GM18499 (cell line): Measurements from ENCODE around the gene MGAT5.

ENCODE experiments used
- ATAC-seq: cut with Tn5 transposase; IDR thresholded peaks from one replicate; pipeline ENCODE4 v1.9.1; 2021; ENCODE audit warnings: moderate number of reproducible peaks; ENCODE audit not compliant: insufficient read depth, unreplicated experiment

MGAT5 gene

DNA sequence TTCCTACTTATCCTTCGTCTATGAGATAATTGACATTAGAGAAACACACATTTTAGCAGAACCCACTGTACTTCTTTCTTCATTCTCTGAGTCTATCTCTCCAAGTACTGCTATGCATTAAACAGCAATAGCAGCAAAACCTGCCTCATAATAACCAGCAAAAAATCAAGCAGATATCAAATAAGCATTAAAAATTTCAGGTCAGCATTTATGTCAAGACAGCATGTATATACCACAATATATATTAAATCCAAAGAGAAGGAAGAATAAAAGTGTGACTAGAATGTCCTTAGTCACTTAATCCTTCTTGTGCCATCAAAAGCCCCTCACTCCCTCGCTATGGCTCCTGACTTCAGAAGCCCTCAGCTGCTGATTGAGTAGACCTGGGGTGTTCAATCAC lies 131.3 kb downstream of the MGAT5 start:
- no peak for ATAC-seq

DNA sequence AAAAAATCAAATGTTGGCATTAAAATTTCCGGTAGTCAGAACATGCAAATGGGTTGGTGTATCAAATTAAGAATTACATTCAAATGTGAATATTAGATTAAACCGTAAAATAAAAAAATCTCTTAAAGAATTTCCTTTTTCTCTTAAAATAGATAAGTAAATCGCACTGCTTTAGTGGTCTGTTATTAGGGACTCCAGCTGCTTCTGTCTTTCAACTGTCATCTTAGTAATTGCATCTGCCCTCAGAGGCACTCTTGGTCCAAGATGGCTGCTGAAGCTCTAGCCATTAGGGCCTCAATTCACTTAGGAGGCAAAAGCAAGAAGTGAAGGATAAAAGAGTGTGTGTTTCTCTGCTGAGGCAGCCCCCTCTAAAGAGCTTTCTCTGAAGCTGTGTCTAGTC lies 132.4 kb downstream of the MGAT5 start:
- no peak for ATAC-seq

DNA sequence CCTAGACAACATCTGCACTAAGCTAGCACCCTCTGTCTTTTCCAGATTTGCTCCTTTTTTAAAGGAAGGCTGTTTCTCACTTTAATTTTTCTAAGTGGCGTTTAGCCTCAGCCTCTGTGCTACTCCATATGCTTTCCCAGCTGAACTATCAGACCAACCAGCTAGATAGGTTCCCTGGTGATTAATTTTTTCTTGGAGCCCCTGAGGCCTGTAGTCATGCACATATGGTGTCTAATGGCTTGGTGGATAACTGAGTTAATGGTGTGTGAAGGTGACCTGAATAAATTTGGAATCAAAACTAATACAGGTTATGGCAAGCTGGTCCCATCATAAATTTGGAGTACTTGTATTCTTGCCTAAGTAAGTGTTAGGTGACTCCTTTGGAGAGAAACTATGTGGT lies 135.5 kb downstream of the MGAT5 start:
- ATAC-seq, result no peak

DNA sequence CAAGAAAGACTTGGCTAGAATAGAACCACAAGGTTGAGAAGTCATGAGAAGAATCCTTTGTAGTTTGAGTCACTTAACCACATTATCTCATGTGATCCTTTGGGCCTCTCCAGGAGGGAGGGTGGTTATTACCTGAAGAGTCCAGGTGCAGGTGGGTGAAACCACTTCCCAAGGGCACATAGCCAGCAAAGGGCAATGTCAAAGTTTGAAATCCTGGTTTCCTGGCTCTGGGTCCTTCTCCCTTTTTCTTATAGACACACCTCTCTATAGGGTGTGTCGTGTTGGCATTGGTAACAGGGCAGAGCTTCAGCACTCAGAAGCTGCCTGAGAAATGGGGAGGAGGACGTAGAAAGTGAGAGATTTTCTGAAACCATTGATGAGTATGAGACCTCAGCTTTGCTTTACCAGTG lies 137.9 kb downstream of the MGAT5 start:
- ATAC-seq, result peak; percentile 86

DNA sequence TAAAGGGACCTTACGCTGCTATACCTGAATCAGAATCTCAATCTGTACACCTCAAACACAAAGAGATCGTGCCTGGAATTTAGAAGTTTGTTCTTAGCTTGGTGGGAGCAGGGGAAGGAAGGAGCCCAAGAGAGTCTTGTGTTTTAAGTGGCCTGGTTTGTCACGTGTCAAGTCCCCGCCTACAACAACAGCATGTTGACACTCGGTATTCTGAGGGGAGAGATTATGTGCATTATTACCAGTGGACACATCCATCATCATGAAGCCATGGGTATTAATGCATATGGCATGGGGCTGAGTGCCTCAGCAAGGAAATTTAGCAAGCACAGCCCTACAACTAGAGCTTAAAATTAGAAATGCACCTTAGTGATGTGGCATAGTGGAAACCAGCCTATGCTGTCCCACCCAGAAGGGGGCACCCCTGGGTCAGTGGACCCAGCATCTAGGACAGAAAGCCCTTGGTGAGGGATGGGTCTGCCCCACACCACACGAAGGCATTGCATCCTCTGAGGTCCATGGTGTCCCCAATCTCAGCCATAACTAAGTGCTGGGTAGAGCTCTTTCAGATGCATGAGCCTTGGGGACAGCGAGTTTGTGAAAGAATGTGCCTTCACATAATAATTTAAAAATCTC lies 138.7 kb downstream of the MGAT5 start:
- no peak for ATAC-seq

DNA sequence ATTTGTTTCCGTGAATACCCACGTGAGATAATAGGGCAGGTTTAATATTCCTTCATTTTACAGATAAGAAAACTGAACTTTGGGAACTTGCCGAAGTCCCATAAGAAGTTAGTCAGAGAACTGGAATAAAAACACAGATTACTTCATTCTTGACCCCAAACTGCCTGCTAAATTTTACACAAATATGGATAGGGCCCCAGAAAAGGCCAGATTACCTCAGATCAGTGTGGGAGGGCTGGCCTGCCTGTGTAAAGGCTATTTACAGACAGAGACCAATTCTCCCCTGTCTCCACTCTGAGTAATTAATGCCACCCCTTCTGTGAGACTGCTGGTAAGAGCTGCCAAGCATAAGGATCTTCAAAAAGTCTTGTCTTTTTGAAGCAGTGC lies 139.2 kb downstream of the MGAT5 start:
- no peak for ATAC-seq

DNA sequence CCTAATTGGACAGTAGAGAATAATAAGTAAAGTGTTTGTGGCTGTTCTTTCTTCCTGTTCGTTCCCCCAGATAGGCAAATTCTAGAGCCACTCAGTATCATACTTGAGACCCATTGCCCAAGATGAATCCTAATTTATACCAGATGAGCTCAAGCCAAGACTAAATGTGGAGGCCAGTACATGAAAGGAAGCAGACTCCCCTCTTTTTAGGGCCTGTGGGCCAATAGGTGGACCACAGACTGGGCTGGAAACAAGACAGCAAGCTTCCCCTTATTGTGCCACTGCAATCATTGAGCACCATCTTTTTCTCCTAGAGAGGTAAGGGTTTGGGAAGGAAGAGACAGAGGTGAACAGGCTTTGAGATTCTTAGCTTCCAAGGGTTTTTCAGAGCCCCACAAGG lies 141.9 kb downstream of the MGAT5 start:
- no peak for ATAC-seq

DNA sequence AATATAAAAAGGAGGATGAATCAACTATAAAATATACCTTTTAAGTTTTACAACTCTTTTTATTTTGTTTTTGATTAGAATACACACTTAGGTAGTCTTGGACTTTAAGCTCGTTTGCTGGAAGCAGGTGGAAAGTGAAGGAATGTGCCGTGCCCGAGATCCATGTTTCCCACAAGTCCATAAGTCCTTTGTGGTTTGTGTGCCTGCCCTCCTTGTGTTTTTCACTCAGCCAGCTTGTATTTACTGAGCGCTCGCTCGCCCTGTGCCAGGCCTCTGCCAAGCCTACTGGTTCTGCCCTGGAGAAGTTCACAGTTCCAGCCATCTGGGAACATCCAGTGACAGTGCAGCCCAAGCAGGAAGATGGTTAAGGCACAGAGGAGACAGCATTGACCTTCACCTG lies 142.6 kb downstream of the MGAT5 start:
- no peak for ATAC-seq

DNA sequence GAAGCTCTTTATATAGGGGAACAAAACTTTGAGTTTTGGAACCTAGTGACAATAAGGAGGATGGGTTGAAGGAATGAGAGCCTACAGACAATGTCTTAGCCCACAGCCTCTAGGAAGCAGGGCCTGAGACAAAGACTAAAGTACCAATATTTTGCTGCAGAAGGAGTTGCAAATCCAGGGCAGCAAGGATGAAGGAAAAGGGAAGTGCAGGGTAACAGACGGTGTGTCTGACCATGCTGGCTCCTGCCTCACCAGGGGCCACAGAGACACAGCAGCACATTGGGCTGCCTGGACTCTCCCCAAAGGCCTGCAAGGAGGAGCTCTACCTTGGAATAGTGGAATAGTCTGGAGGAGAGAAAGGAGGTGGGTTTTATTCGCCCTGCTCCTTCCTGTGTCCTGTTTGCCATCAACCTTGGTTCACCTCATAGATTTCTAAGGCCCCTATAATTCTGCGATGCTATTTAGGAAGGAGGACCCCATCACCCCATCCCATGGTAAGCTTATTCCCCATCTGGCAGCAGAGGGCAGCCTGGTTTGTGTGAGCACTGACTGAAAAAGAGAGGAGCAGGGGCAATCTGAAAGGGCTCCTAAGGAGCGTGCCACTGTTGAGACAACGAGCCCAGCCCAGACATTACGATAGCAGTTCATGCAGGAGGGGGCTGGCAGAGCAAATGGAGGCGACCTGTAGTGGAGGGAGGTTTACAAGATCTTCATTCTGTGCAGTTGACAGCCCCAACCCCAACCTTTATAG lies 143.4 kb downstream of the MGAT5 start:
- no peak for ATAC-seq

DNA sequence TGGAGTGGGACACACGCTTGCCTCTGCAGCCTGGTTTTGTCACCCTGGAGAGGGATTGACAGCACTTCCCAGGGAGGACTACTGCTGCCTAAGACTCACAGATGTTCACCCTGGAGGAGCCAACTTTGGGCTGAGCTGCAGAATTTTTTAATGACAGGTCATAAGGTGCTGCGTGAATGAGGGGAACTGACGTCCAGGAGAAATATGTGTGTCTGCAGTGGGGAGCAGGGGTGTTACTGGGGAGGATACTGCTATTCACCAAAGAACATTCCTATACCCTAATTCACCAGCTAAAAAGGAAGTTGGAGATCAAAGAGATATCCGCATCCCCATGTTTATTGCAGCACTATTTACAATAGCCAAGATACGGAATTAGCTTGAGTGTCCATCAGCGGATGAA lies 144.4 kb downstream of the MGAT5 start:
- no peak for ATAC-seq

DNA sequence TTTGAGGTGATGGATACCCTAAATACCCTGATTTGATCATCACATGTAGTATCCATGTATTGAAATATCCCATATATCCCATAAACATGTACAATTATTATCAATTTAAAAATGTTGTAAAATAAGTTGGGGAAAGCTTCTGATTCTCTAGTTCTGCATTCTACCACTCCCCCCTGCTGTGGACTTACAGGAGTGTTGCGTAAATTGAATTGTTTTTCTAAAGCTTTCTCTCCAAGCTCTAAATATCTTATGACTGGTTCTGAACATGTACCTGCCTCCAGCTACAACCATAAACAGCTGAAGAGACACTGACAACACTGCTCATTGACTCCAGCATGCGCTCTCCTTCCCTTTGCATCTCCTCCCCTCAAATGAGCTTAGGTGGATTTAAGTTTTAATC lies 145.2 kb downstream of the MGAT5 start:
- no peak for ATAC-seq

DNA sequence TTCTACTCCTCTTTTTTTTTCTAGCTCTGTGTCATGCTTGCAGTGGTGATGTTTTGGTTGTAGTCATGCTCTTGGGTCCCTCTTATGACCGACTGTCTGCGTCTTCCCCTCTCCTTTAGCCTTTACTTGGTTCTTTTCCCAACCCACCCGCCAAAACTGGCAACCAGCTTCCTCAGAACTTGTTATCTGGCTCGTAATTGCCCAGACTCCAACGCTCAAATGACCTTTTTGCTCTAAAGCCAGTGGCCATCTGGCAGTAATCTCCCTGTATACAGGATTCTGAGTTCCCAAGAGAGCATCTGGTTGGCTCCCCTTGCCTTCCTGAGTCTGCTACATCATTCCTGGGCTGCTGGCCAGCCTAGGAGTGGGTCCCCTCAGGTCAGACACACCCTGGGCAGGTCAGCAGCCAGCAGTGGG lies 147.2 kb downstream of the MGAT5 start:
- no peak for ATAC-seq

DNA sequence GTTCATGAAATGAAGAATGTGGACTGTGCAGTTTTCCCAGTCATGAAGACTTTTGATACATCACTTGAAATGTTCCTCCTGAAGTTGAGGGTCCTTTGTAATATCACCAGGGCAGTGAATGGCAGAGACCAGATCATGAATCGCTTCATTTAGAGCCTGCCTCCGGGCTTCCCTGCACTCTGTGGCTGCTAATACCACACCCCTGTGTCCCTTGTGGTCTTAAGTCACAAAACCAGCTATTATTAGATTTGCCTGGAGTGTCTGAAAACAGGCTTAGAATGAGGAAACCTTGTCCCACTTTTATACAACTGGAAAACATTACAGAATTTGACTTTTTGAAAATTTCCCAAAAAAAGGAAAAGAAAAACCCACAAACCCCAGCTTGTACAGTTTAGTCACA lies 147.9 kb downstream of the MGAT5 start:
- ATAC-seq, result no peak

DNA sequence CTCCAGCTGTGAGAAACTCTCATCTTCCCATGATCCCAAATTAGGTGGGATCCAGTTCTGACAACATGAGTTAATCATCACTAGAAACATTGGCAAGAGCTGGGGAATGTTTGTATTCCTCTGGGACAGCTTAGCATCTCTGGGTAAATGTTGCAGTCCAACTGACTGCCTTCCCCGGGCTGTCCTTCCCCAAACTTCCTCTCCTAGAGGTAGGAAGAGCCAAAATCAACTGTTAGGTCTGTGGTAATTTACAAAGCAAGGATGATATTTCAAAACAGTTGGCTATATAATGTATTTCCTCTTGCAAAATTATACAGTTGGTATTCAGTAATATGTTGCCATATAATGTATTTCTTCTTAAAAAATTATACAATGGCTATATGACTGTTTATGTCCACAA lies 148.5 kb downstream of the MGAT5 start:
- no peak for ATAC-seq

DNA sequence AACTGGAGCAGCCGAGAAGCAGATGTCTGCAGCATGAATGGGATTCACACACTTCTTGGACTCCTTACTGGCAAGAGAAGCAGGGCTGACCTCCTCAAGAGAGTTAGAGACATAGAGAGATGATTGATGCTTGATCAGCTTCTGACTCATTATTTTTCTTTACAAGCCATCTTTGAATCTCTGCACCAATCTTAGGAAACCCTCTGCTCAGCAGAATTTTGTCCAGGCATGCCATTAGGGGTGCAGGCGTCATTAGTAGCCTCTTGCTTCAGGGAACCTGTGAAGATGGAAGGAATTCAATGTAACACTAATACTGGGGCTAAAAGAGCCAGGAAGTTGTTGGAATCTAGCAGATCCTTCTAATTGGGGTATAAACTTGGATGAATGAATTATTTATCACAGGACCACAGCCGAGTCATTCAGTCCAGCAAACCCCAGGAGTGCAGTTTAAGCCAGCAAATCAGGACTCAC lies 151.8 kb downstream of the MGAT5 start:
- ATAC-seq, result no peak

DNA sequence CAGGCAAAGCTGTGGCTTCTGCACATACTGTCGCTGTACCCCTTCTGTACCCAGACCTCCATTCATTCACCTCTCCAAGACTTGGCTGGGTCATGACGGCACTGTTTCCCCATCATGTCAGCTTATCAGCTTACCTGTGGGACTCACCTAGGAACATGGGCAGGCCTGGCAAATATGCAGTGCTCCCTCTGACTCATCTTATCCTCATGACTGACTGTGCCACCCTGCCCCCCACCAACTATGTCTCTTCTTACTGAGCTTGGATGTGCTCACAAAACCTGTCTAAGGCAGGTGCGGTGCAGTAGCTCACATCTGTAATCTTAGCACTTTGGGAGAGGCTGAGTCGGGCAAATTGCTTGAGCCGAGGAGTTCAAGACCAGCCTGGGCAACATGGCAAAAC lies 152.4 kb downstream of the MGAT5 start:
- ATAC-seq, result no peak

DNA sequence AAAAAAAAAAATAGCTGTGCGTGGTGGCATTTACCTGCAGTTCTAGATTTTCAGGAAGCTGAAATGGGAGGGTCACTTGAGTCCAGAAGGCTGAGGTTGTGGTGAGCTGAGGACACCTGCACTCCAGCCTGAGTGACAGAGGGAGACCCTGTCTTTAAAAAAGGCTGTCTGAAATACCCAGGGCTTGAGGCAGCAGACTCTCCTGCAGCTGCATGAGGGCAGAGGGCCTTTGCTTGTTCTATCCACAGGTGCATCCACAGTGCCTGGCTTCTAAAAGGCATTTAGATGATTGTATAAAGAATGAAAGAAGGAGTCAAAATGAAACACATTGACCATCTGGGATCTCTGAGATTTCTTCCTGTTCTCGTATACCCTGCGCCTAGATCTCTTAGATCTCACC lies 152.9 kb downstream of the MGAT5 start:
- no peak for ATAC-seq

DNA sequence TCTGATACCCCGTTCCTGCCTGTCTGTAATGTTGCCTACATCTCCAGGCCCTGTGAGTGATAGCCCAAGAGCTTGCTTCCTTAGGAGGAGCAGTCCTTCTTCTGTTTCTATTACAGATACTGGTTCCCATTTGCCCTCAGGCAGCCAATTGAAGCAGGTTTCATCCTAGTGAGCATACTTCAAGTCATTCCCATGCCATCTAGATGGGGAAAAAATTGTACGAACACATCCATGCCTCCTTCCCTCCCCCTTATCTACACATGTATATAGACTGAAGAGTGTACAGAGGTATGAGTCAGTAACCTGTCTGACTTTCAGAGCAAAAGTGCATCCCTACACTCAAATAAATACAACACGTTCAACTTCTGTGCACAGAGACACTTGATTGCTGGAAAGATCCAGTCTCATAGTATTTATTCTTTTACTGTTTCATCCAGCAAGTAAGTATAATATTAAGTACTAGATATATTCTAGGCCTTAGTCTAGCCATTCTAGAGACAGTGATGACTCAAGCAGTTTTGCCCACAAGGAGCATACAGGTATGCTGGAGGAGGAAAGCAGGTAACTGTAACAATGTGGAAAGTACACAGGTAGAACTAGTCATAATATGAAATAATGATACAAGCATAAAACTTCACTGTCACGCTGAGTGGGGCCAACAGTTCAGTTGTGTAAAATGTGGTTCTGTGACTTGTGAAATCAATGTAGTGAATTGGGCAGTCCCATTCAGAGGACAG lies 153.4 kb downstream of the MGAT5 start:
- no peak for ATAC-seq

DNA sequence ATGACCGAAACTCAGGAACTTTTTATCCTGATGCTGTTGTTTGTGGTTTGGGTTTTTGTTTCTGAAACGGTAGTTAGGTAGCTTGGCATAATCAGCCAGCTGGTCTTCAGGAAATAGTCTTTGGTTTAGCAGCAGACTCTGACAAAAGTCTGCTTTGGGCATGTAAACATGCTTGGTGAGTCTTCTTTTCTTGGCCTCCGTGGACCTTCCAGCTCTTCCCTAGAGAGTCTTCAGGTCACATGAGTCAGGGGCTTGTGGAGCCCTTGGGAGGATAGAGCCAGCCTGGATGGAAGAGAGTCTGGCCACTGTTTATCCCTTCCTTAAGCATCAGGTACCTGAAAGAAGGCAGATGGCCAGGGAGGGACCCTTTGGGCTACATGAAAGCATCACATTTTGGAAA lies 154.5 kb downstream of the MGAT5 start:
- ATAC-seq, result no peak

DNA sequence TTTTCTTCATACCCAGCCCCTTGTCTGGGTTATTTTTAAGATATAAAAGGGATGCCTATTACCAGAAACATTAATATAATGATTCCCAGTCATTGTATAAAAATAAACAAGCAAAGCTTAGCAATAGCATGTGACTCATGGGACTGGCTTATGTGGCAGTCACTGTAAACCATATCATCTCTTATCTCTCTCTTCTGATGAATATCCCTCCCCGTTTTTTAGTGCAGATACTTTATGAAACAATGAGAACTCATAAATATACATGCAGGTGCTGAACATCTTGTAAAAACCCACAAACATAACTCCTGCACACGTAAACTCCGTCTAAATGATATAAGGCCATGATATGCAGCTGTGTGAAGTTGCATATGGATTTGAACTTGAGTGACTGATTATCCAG lies 154.9 kb downstream of the MGAT5 start:
- ATAC-seq, result no peak

DNA sequence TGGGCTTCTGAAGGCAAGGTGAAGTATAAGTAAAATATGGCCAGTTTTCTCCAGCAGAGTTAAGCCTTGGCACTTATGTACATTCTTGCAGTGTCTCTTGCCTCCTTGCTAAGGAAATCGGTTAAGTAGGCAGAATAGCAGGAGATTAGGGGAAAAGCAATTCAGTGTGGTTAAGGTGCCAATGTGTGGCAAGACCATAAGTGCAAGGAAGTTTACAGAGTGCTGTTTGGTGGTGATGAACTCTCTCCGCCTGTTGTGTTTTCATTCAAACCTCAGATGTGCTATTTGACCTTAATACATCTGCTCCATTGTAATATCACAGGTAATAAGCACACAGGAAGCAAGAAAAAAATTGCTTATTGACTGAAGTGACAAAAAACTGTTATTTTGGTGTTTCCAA lies 156.1 kb downstream of the MGAT5 start:
- ATAC-seq, result no peak
